ENCODE measurements around the gene NUTM2D. TPM values are rescaled to one million over a fixed set of nuclear protein-coding genes. Genes with fewer than 3 reads are reported as not detected.
"Not testable (repeated sequence)": the region's sequence is repeated elsewhere in the genome, so short reads cannot be mapped to it uniquely, and the experiment has no call there.

NUTM2D gene, protein sequence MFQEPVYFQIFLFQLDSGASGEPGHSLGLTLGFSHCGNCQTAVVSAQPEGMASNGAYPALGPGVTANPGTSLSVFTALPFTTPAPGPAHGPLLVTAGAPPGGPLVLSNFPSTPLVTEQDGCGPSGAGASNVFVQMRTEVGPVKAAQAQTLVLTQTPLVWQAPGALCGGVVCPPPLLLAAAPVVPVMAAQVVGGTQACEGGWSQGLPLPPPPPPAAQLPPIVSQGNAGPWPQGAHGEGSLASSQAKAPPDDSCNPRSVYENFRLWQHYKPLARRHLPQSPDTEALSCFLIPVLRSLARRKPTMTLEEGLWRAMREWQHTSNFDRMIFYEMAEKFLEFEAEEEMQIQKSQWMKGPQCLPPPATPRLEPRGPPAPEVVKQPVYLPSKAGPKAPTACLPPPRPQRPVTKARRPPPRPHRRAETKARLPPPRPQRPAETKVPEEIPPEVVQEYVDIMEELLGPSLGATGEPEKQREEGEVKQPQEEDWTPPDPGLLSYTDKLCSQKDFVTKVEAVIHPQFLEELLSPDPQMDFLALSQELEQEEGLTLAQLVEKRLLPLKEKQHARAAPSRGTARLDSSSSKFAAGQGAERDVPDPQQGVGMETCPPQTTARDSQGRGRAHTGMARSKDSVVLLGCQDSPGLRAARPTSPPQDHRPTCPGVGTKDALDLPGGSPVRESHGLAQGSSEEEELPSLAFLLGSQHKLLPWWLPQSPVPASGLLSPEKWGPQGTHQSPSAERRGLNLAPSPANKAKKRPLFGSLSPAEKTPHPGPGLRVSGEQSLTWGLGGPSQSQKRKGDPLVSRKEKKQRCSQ
- total RNA-seq = 10 to 100 TPM in 1 of 2 donors, 1 to 10 TPM in 1; 2.0 to 11.8 TPM

DNA sequence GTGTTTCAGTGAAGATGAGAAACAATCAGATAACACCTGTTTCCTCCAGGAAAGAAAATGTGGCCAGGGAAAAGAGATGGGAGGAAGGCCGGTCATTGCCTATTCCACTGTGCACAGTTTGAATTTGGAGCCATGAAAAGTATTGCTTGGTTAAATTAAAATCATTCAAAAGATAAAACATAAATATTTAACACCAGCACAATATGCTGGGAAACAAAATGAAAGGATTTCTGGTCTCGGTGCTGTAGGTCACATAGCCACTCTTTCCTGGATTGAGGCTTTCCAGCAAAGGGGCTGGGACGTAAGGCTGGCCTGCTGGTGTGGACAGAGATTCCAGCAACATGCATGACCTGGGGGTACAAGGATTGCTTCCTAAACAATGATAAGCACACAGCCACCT, at the start of gene NUTM2D:
NUTM2D (plus strand) TSS at position 301 of the 400 bp plus-strand sequence. CDS start 522 bp downstream, outside the sequence.
- H3K9me3 ChIP-seq; H3K4me3 ChIP-seq; H3K36me3 ChIP-seq; ATAC-seq (ENCODE audit: insufficient number of reproducible peaks, low FRiP score, low read depth); H3K4me1 ChIP-seq (ENCODE audit: control insufficient read depth in 1 of 2, low read depth in 2 of 2); H3K27me3 ChIP-seq (replicated peaks; ENCODE audit: insufficient read depth); DNase-seq (ENCODE audit: low spot score); H3K27ac ChIP-seq: not testable (repeated sequence)

DNA sequence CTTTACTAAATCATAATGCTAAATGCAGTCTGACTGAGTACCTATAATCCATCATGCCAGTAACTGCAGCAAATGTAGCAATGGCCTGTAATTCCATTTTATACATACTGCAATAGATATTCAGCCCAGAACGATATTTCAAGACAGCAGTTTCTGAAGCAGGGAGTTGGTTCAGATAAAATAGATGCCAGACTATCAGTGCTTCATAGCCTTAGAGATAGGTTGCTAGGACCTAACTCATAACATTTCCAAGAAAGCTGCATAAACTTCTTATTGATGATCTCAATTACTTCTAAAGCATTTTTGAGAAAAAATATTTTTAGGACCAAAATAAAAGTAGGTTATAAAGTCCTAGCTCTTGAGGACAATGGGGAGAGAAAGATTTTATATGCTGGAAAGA, 48.8 kb upstream of the NUTM2D start:
- H3K27ac ChIP-seq; H3K27me3 ChIP-seq (replicated peaks; ENCODE audit: insufficient read depth); H3K36me3 ChIP-seq; H3K4me3 ChIP-seq; DNase-seq (ENCODE audit: low spot score); ATAC-seq (ENCODE audit: insufficient number of reproducible peaks, low FRiP score, low read depth); H3K4me1 ChIP-seq (ENCODE audit: control insufficient read depth in 1 of 2, low read depth in 2 of 2); H3K9me3 ChIP-seq: not testable (repeated sequence)

DNA sequence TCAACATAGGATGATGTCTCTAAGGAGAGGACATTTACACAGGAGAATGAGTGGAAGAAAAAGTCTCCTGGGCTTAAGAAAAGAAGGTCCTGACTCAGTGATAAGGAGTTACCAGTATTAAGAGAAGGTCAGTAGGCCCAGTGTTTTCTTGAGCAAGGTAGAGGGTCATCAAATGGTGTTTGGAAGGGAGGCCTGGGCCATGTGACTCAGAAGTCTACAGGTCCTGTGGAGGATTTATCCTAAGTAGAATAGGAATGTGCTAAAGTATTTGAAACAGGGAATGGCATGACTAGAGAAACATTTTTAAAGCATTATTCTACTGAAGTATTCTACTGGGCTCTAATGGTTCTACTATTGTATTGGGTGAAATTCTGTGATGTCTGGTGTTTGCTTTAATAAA, 47.9 kb upstream of the NUTM2D start:
- H3K4me1 ChIP-seq (ENCODE audit: control insufficient read depth in 1 of 2, low read depth in 2 of 2); H3K9me3 ChIP-seq; H3K27me3 ChIP-seq (replicated peaks; ENCODE audit: insufficient read depth); H3K4me3 ChIP-seq; H3K27ac ChIP-seq; DNase-seq (ENCODE audit: low spot score); H3K36me3 ChIP-seq; ATAC-seq (ENCODE audit: insufficient number of reproducible peaks, low FRiP score, low read depth): not testable (repeated sequence)

- H3K9me3 ChIP-seq; H3K4me1 ChIP-seq (ENCODE audit: control insufficient read depth in 1 of 2, low read depth in 2 of 2); H3K36me3 ChIP-seq; H3K4me3 ChIP-seq; ATAC-seq (ENCODE audit: insufficient number of reproducible peaks, low FRiP score, low read depth); DNase-seq (ENCODE audit: low spot score); H3K27ac ChIP-seq; H3K27me3 ChIP-seq (replicated peaks; ENCODE audit: insufficient read depth): not testable (repeated sequence)
These were observed 46.0 kb upstream of the NUTM2D start for GRCh38 chr10:87311521-87311920.

GRCh38 chr10:87313649-87314359, 43.7 kb upstream of the NUTM2D start:
- H3K4me3 ChIP-seq; H3K4me1 ChIP-seq (ENCODE audit: control insufficient read depth in 1 of 2, low read depth in 2 of 2); H3K27me3 ChIP-seq (replicated peaks; ENCODE audit: insufficient read depth); ATAC-seq (ENCODE audit: insufficient number of reproducible peaks, low FRiP score, low read depth); H3K36me3 ChIP-seq; H3K9me3 ChIP-seq; DNase-seq (ENCODE audit: low spot score); H3K27ac ChIP-seq: not testable (repeated sequence)

GRCh38 chr10:87314360-87314973, 43.1 kb upstream of the NUTM2D start:
- H3K9me3 ChIP-seq; H3K27ac ChIP-seq; H3K4me1 ChIP-seq (ENCODE audit: control insufficient read depth in 1 of 2, low read depth in 2 of 2); H3K36me3 ChIP-seq; DNase-seq (ENCODE audit: low spot score); H3K4me3 ChIP-seq; H3K27me3 ChIP-seq (replicated peaks; ENCODE audit: insufficient read depth); ATAC-seq (ENCODE audit: insufficient number of reproducible peaks, low FRiP score, low read depth): not testable (repeated sequence)

GRCh38 chr10:87321505-87321904, 36.0 kb upstream of the NUTM2D start:
- DNase-seq (ENCODE audit: low spot score) = not testable (repeated sequence)

DNA sequence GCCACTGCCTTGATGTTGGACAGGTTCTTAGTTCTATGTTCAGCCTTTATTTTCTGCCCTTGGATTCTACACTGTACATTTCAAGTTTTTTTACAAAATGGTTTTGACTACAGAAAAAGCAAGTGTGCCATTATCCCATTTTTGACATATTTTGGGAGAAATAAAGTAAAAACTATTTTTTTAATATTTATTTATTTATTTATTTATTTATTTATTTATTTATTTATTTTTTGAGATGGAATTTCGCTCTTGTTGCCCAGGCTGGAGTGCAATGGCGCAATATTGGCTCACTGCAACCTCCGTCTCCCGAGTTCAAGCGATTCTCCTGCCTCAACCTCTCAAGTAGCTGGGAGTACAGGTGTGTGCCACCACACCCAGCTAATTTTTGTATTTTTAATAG, 33.0 kb upstream of the NUTM2D start:
- not testable (repeated sequence) for ATAC-seq (ENCODE audit: insufficient number of reproducible peaks, low FRiP score, low read depth); DNase-seq (ENCODE audit: low spot score); H3K27ac ChIP-seq

More at GRCh38 chr10:87321505-87321904, 36.0 kb upstream of the NUTM2D start:
- not testable (repeated sequence) for H3K4me1 ChIP-seq (ENCODE audit: control insufficient read depth in 1 of 2, low read depth in 2 of 2); H3K4me3 ChIP-seq; H3K27ac ChIP-seq; H3K9me3 ChIP-seq; H3K27me3 ChIP-seq (replicated peaks; ENCODE audit: insufficient read depth); H3K36me3 ChIP-seq; ATAC-seq (ENCODE audit: insufficient number of reproducible peaks, low FRiP score, low read depth)

DNA sequence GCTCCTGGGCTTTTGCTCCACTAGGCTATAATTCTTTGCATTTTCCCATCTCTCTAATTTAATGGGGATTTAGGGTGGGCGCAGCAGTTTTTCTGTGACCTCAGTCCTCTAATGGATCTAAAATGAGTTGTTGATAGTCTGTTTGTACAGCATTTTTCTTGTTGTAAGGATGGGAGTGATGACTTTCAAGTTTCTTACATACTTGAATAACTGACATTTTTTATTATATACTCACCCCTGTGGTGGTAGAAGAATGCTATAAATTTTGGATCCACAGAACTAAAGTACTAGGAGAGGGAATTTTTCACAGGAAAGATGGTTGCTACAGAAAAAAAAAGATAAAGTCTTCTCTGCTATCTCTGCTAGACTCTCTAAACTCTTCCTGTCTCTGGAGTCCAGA, 29.6 kb upstream of the NUTM2D start:
- H3K4me3 ChIP-seq; H3K9me3 ChIP-seq; H3K27ac ChIP-seq; DNase-seq (ENCODE audit: low spot score); H3K36me3 ChIP-seq; H3K27me3 ChIP-seq (replicated peaks; ENCODE audit: insufficient read depth); H3K4me1 ChIP-seq (ENCODE audit: control insufficient read depth in 1 of 2, low read depth in 2 of 2); ATAC-seq (ENCODE audit: insufficient number of reproducible peaks, low FRiP score, low read depth): not testable (repeated sequence)

More for the DNA sequence above, 33.0 kb upstream of the NUTM2D start:
- H3K9me3 ChIP-seq; H3K4me1 ChIP-seq (ENCODE audit: control insufficient read depth in 1 of 2, low read depth in 2 of 2); H3K4me3 ChIP-seq; H3K27me3 ChIP-seq (replicated peaks; ENCODE audit: insufficient read depth); H3K36me3 ChIP-seq: not testable (repeated sequence)

GRCh38 chr10:87329131-87329530, 28.4 kb upstream of the NUTM2D start:
- not testable (repeated sequence) for H3K9me3 ChIP-seq; H3K36me3 ChIP-seq; H3K27me3 ChIP-seq (replicated peaks; ENCODE audit: insufficient read depth); H3K4me3 ChIP-seq; H3K27ac ChIP-seq; ATAC-seq (ENCODE audit: insufficient number of reproducible peaks, low FRiP score, low read depth); H3K4me1 ChIP-seq (ENCODE audit: control insufficient read depth in 1 of 2, low read depth in 2 of 2); DNase-seq (ENCODE audit: low spot score)

GRCh38 chr10:87332687-87333086, 24.9 kb upstream of the NUTM2D start:
- H3K27ac ChIP-seq; H3K36me3 ChIP-seq; ATAC-seq (ENCODE audit: insufficient number of reproducible peaks, low FRiP score, low read depth); H3K9me3 ChIP-seq; H3K27me3 ChIP-seq (replicated peaks; ENCODE audit: insufficient read depth); H3K4me1 ChIP-seq (ENCODE audit: control insufficient read depth in 1 of 2, low read depth in 2 of 2); DNase-seq (ENCODE audit: low spot score); H3K4me3 ChIP-seq: not testable (repeated sequence)
